H7 (cell line): Measurements from ENCODE around the gene ZNF117. TPM values are rescaled to one million over a fixed set of nuclear protein-coding genes. Genes with fewer than 3 reads are reported as not detected.
"Not testable (repeated sequence)": the region's sequence is repeated elsewhere in the genome, so short reads cannot be mapped to it uniquely, and the experiment has no call there.

Source experiments
- DNase-seq: peaks from one replicate; pipeline ENCODE4 v3.0.0; 2012
- H3K27me3 ChIP-seq: 2 replicates; pipeline ENCODE4 v1.6.0; 2011; ENCODE audit warnings: mild to moderate bottlenecking, low read length; ENCODE audit not compliant: control insufficient read depth, insufficient read depth
- H3K36me3 ChIP-seq: replicated peaks from 2 replicates; pipeline ENCODE4 v1.5.1; 2011; ENCODE audit warnings: low read length; ENCODE audit not compliant: control insufficient read depth, insufficient read depth
- H3K4me3 ChIP-seq: 2 replicates; pipeline ENCODE4 v1.5.1; 2011; ENCODE audit warnings: low read depth, mild to moderate bottlenecking, control low read depth, low read length, moderate library complexity; ENCODE audit not compliant: insufficient read depth
- total RNA-seq: library from RNA; depleted of rRNA; stranded (reverse); fragments of >200 nt; shearing (Covaris generic); gene quantifications from 2 replicates; pipeline ENCODE4 v1.2.3, GENCODE V29; 2014; rRNA removed

The ZNF117 gene
- total RNA-seq: 1.7 and 3.8 TPM in 2 replicates

DNA sequence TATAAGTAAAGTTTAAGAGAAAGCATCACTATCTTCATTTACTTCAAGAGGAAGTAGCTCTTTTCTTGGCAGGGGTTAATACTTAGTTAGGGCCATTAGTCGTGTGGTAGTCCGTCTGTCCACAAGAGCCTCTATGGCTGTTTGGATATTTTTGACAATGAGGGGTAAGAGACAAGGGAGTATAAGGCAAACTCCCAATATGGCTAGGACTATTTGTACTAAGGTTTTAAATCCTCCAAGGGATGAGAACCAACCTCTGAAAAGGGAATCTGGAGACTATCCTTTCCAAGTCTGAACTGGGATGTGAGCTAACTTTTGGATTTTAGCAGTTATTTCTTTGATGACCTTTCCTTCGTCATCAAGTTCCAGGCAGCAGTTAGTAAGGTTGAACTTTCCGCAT, at the start of gene ZNF117:
Gene ZNF117, minus strand, starts transcription at position 101 of the 400 bp plus-strand sequence.
- no peak within 1 kb of the TSS for H3K4me3 ChIP-seq
- no peak for DNase-seq
- no peaks in the 10 kb centered on the region for H3K27me3 ChIP-seq
- H3K36me3 ChIP-seq: no peaks in the 10 kb centered on the region

DNA sequence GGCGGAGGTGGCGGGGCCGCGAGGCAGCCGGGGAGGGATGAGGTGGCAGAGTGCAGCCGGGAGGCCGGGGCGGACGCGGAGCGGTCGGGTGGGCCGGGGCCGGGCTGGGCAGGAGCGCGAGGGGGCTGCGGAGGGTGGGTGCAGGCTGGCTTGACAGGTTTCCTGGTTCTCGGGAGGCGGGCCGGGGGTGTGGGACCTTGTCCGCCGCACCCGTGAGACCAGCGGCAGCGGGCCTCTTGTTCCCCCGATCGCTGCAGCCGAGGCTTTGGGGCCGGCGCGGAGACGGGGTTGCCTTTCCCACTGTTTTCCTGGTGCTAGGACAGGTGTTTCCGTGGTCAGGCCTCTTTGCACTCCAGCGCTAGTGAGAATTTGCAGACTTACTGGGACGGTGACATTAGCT, 47.9 kb upstream of the ZNF117 start:
- not testable (repeated sequence) for H3K36me3 ChIP-seq, H3K27me3 ChIP-seq
- peak overlapping the region; percentile 73 for H3K4me3 ChIP-seq
- peak; percentile 43 for DNase-seq

GRCh38 chr7:65037740-65038688, 47.2 kb upstream of the ZNF117 start:
- peak; percentile 95 for DNase-seq
- Histone ChIP-seq H3K27me3 (no peaks in the 10 kb centered on the region), H3K36me3 (no peaks in the 10 kb centered on the region), H3K4me3 (peak overlapping the region; percentile 73)

- not testable (repeated sequence) for H3K27me3 ChIP-seq, H3K36me3 ChIP-seq, DNase-seq, H3K4me3 ChIP-seq
Measured at GRCh38 chr7:65036526-65036925, 45.7 kb upstream of the ZNF117 start.

- H3K36me3 ChIP-seq, H3K27me3 ChIP-seq, DNase-seq, H3K4me3 ChIP-seq: not testable (repeated sequence)
Measured at GRCh38 chr7:65035469-65035868, 44.6 kb upstream of the ZNF117 start.

DNA sequence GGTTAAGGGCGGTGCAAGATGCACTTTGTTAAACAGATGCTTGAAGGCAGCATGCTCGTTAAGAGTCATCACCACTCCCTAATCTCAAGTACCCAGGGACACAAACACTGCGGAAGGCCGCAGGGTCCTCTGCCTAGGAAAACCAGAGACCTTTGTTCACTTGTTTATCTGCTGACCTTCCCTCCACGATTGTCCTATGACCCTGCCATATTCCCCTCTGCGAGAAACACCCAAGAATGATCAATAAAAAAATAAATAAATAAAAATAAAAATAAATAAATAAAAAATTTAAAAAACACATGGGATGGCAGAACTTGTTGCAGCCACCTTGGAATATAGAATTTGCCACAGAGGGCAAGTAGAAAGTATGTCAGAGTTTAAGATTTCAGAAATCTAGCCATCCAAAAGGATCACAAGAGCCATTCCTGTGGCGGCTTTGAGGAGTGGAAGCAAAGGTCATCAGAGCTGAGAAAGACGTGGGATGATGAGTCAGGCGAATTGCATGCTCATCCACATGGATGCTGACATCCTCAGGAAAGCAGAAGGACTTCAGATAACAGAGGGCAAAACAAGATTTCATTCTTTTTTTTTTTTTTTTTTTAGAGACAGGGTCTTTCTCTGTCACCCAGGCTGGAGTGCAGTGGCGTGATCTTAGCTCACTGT, 43.4 kb upstream of the ZNF117 start:
- not testable (repeated sequence) for H3K36me3 ChIP-seq, H3K4me3 ChIP-seq, DNase-seq, H3K27me3 ChIP-seq

- H3K4me3 ChIP-seq, DNase-seq, H3K36me3 ChIP-seq, H3K27me3 ChIP-seq: not testable (repeated sequence)
Measured at GRCh38 chr7:65033391-65033790, 42.6 kb upstream of the ZNF117 start.

- H3K36me3 ChIP-seq, H3K27me3 ChIP-seq, H3K4me3 ChIP-seq, DNase-seq: not testable (repeated sequence)
Measured at GRCh38 chr7:65025023-65025422, 34.2 kb upstream of the ZNF117 start.

DNA sequence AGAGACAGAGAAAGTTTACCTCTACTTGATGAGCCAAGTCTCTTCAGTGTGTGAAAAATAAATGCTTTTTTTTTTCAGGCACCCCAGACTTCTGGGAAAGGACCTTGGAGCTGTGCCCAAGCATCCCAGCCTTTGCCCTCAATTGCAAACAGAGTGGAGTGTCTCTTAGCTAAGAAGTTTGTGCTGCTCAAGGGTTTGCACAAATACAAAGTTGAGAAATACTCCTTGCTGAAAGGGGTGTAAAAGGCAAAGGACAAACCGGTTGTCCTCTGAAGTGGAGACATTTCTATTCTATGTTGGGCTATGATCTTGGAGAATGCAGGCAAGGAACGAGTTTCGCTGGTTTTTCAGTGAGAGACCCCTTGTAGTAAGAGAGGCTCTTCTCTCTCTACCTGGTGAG, 30.1 kb upstream of the ZNF117 start:
- H3K36me3 ChIP-seq, H3K27me3 ChIP-seq, H3K4me3 ChIP-seq, DNase-seq: not testable (repeated sequence)

DNA sequence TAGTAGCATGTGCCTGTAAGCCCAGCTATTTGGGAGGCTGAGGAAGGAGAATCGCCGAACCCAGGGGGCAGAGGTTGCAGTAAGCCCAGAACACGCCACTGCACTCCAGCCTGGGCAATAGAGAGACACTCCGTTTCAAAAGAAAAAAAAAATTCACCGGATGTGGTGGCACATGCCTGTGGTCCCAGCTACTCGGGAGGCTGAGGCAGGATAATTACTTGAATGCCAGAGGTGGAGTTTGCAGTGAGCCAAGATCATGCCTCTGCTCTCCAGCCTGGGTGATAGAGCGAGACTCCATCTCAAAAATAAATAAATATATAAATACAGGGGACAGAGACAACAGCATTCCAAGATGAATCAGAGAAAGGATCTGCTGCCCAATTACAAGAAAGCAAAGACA, 19.0 kb upstream of the ZNF117 start:
- H3K36me3 ChIP-seq, DNase-seq, H3K27me3 ChIP-seq, H3K4me3 ChIP-seq: not testable (repeated sequence)

GRCh38 chr7:65009394-65009793, 18.6 kb upstream of the ZNF117 start:
- H3K4me3 ChIP-seq, H3K27me3 ChIP-seq, DNase-seq, H3K36me3 ChIP-seq: not testable (repeated sequence)

GRCh38 chr7:65007036-65007435, 16.2 kb upstream of the ZNF117 start:
- H3K4me3 ChIP-seq, H3K27me3 ChIP-seq, DNase-seq, H3K36me3 ChIP-seq: not testable (repeated sequence)

- Histone ChIP-seq H3K36me3 (no peaks in the 10 kb centered on the region), H3K27me3 (no peaks in the 10 kb centered on the region), H3K4me3 (peak within 1 kb of the TSS; percentile 75)
- DNase-seq: peak; percentile 91
Measured at GRCh38 chr7:65006094-65006992, 15.5 kb upstream of the ZNF117 start, which contains the start of gene ERV3-1. Gene ERV3-1 (minus strand): TSS chr7:65006687. CDS start chr7:64993026, 13,661 bp downstream.

GRCh38 chr7:65004575-65004974, 13.7 kb upstream of the ZNF117 start:
- Histone ChIP-seq H3K4me3 (no peak overlapping the region), H3K36me3 (no peaks in the 10 kb centered on the region), H3K27me3 (no peaks in the 10 kb centered on the region)
- DNase-seq: no peak
